ENCODE results near the gene HADH. TPM values are rescaled to one million over a fixed set of nuclear protein-coding genes. Genes with fewer than 3 reads are reported as not detected.

HADH gene
- total and polyA plus RNA-seq, 4 donors = 27.5 to 140 (median 94.3) TPM

DNA sequence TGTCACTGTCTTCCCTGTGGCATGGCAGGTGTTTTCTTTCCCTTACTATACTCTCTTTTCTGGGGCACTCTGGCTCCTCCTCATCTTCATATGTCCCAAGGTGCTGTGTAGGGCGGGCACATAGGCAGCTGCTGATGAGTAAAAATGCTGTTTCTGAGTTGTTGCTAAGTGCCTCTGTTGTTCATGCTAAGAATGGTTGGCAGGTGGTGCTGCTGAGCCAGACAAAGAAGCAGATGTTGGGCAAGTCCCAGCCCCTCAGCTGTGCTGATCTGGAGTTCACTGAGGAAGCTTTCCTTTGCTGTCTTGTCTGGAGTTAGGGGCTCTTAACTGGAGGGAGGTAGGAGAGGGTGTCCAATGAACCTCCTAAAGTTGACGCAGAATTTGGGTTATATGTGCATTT lies 40.6 kb downstream of the HADH start:
- no peaks in the 10 kb centered on the region for H3K9me3 ChIP-seq (ENCODE audit: control insufficient read depth in 4 of 4, low read length in 3 of 4)
- no peaks in the 10 kb centered on the region for H3K4me1 ChIP-seq (ENCODE audit: control insufficient read depth in 4 of 4, insufficient read depth in 4 of 4, low read length in 3 of 4)
- H3K27me3 ChIP-seq (ENCODE audit: control insufficient read depth in 4 of 4, insufficient read depth in 4 of 4, low read length in 3 of 4) = no peaks in the 10 kb centered on the region
- H3K9ac ChIP-seq (ENCODE audit: low read depth in 1 of 2, low read length in 2 of 2) = no peak overlapping the region
- no peak for TF ChIP-seq NR2F2 (IDR thresholded peaks at IDR 0.05)
- TF ChIP-seq, protein P1, sequence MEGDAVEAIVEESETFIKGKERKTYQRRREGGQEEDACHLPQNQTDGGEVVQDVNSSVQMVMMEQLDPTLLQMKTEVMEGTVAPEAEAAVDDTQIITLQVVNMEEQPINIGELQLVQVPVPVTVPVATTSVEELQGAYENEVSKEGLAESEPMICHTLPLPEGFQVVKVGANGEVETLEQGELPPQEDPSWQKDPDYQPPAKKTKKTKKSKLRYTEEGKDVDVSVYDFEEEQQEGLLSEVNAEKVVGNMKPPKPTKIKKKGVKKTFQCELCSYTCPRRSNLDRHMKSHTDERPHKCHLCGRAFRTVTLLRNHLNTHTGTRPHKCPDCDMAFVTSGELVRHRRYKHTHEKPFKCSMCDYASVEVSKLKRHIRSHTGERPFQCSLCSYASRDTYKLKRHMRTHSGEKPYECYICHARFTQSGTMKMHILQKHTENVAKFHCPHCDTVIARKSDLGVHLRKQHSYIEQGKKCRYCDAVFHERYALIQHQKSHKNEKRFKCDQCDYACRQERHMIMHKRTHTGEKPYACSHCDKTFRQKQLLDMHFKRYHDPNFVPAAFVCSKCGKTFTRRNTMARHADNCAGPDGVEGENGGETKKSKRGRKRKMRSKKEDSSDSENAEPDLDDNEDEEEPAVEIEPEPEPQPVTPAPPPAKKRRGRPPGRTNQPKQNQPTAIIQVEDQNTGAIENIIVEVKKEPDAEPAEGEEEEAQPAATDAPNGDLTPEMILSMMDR (IDR thresholded peaks at IDR 0.05; ENCODE audit: low read depth, low read length, missing input control) = peak; percentile 19
- peak; percentile 57 to 63 for TF ChIP-seq RAD21 (IDR thresholded peaks at IDR 0.05)
- TF ChIP-seq EGR1 (IDR thresholded peaks at IDR 0.05; ENCODE audit: low read depth in 2 of 2) = no peak
- WGBS = 96% methylated on average over 2 of the region's 2 CpGs
- no peak overlapping the region for H3K27ac ChIP-seq (ENCODE audit: low read depth in 1 of 2, low read length in 2 of 2)
- H3K4me3 ChIP-seq (ENCODE audit: low read depth in 1 of 3, low read length in 3 of 3) = no peak overlapping the region
- peaks cover 8 to 75% (median 61%) of the 10 kb centered on the region in 4 donors for H3K36me3 ChIP-seq (ENCODE audit: control insufficient read depth in 4 of 4, insufficient read depth in 3 of 4, low read depth in 1 of 4, low read length in 3 of 4)
- no peak for DNase-seq (ENCODE audit: low spot score)

DNA sequence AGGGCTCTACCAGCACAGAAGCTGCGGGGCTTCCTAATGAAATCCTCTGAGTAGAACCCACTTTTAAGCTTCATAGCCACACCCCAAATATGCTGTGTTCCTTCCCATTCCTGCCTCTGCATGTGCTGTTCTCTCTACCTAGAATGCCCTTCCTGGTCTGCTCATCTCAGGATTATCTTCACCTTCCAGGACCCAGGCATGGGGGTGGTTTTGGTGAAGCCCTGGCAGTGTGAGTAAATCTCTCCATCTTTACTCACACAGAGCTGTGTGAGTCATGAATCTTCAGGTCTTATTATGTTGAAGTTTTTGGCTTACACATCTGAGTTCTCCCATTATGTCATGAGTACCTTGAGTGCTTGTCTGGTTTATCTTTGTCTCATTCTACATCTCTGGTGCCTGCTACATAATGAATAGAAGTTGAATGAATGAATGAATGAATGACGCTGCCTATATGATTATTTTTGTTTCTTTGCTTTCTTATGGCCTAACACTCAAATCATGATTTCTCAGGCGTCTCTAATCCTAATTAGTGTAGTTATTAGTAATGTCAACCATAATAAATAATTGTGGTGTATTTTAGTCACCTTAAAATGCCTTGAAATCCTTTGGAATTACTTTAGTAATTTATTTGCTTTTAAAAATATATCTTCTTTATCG lies 41.9 kb downstream of the HADH start:
- Histone ChIP-seq H3K4me1 (ENCODE audit: control insufficient read depth in 4 of 4, insufficient read depth in 4 of 4, low read length in 3 of 4) (no peaks in the 10 kb centered on the region), H3K36me3 (ENCODE audit: control insufficient read depth in 4 of 4, insufficient read depth in 3 of 4, low read depth in 1 of 4, low read length in 3 of 4) (peaks cover 7 to 72% (median 63%) of the 10 kb centered on the region in 4 donors), H3K4me3 (ENCODE audit: low read depth in 1 of 3, low read length in 3 of 3) (no peak overlapping the region), H3K27me3 (ENCODE audit: control insufficient read depth in 4 of 4, insufficient read depth in 4 of 4, low read length in 3 of 4) (no peaks in the 10 kb centered on the region), H3K9me3 (ENCODE audit: control insufficient read depth in 4 of 4, low read length in 3 of 4) (no peaks in the 10 kb centered on the region), H3K27ac (ENCODE audit: low read depth in 1 of 2, low read length in 2 of 2) (no peak overlapping the region), H3K9ac (ENCODE audit: low read depth in 1 of 2, low read length in 2 of 2) (no peak overlapping the region)
- no peak for DNase-seq (ENCODE audit: low spot score)
- 97% methylated on average over 4 of the region's 4 CpGs for WGBS
- no peak for TF ChIP-seq HNF4A (conservative IDR thresholded peaks at IDR 0.05)
- TF ChIP-seq NR2F2 (IDR thresholded peaks at IDR 0.05) = no peak
- TF ChIP-seq HNF4G (IDR thresholded peaks at IDR 0.05) = no peak
- no peak for TF ChIP-seq FOXA2 (IDR thresholded peaks at IDR 0.05)
- TF ChIP-seq TAF1 (conservative IDR thresholded peaks at IDR 0.05) = no peak
- no peak for TF ChIP-seq YY1 (IDR thresholded peaks at IDR 0.05)
- no peak for TF ChIP-seq RAD21 (IDR thresholded peaks at IDR 0.05)
- TF ChIP-seq, protein P2, sequence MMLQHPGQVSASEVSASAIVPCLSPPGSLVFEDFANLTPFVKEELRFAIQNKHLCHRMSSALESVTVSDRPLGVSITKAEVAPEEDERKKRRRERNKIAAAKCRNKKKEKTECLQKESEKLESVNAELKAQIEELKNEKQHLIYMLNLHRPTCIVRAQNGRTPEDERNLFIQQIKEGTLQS (IDR thresholded peaks at IDR 0.05) = no peak
- no peak for TF ChIP-seq RXRA (IDR thresholded peaks at IDR 0.05)
- TF ChIP-seq, protein P1 (IDR thresholded peaks at IDR 0.05; ENCODE audit: low read depth, low read length, missing input control) = no peak
- TF ChIP-seq, protein P3, sequence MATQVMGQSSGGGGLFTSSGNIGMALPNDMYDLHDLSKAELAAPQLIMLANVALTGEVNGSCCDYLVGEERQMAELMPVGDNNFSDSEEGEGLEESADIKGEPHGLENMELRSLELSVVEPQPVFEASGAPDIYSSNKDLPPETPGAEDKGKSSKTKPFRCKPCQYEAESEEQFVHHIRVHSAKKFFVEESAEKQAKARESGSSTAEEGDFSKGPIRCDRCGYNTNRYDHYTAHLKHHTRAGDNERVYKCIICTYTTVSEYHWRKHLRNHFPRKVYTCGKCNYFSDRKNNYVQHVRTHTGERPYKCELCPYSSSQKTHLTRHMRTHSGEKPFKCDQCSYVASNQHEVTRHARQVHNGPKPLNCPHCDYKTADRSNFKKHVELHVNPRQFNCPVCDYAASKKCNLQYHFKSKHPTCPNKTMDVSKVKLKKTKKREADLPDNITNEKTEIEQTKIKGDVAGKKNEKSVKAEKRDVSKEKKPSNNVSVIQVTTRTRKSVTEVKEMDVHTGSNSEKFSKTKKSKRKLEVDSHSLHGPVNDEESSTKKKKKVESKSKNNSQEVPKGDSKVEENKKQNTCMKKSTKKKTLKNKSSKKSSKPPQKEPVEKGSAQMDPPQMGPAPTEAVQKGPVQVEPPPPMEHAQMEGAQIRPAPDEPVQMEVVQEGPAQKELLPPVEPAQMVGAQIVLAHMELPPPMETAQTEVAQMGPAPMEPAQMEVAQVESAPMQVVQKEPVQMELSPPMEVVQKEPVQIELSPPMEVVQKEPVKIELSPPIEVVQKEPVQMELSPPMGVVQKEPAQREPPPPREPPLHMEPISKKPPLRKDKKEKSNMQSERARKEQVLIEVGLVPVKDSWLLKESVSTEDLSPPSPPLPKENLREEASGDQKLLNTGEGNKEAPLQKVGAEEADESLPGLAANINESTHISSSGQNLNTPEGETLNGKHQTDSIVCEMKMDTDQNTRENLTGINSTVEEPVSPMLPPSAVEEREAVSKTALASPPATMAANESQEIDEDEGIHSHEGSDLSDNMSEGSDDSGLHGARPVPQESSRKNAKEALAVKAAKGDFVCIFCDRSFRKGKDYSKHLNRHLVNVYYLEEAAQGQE (IDR thresholded peaks at IDR 0.05) = no peak
- no peak for TF ChIP-seq JUND (IDR thresholded peaks at IDR 0.05)

Measured in liver (tissue), 9 donors.